Measurements from ENCODE around the gene ZDHHC19. TPM values are rescaled to one million over a fixed set of nuclear protein-coding genes. Genes with fewer than 3 reads are reported as not detected.

The ZDHHC19 gene
- total and polyA plus RNA-seq, 3 experiments from 2014 or later, result not detected

GRCh38 chr3:196220587-196220986 is 9.4 kb upstream of the ZDHHC19 start:
- Mint-ChIP-seq H3K9me3 (no peaks in the 10 kb centered on the region), H3K36me3 (no peaks in the 10 kb centered on the region), H3K4me1 (peaks cover 9 to 13% (median 12%) of the 10 kb centered on the region in 3 donors), H3K27me3 (peaks cover 5 to 11% of the 10 kb centered on the region in 2 donors), H3K27ac (peak overlapping the region in 1 of 8 donors; percentile 22), H3K4me3 (peak overlapping the region in 1 of 7 donors; percentile 32)
- H3K27me3 ChIP-seq (ENCODE audit: insufficient read depth, low read length, poor library complexity, severe bottlenecking), result no peaks in the 10 kb centered on the region
- CTCF ChIA-PET, result no interaction called here
- no peak overlapping the region for H3K4me3 ChIP-seq (ENCODE audit: low read length)
- H3K27ac ChIP-seq (ENCODE audit: low read depth, low read length), result no peak overlapping the region
- POLR2A ChIA-PET, result no interaction called here
- H3K9me3 ChIP-seq (ENCODE audit: low read length), result no peaks in the 10 kb centered on the region
- no peaks in the 10 kb centered on the region for H3K36me3 ChIP-seq (ENCODE audit: insufficient read depth, low read length)
- H3K4me1 ChIP-seq (ENCODE audit: insufficient read depth, low read length), result peaks cover 16% of the 10 kb centered on the region
- no peak for DNase-seq

DNA sequence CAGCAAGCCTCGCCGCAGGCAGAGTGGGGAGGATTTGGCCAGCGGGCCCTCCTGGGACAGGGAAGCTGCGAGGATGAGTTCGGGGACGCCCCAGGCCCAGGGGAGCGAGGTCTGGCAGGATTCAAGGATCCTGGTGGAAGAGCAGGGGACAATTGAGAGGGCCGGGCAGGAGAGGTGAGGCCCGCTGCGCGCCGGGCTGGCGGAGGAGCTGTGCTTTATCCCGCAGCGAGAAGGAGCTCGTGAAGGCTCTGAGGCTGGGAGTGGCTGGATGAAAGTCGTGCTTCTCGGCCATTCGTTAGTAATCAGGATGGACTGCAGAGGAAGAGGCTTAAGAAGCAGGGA is 8.7 kb upstream of the ZDHHC19 start:
- no peaks in the 10 kb centered on the region for H3K36me3 Mint-ChIP-seq
- peak overlapping the region in 5 of 8 donors; percentile 5 to 87 (median 79) for H3K27ac Mint-ChIP-seq
- no peaks in the 10 kb centered on the region for H3K36me3 ChIP-seq (ENCODE audit: insufficient read depth, low read length)
- H3K4me3 ChIP-seq (ENCODE audit: low read length), result no peak overlapping the region
- no peaks in the 10 kb centered on the region for H3K27me3 ChIP-seq (ENCODE audit: insufficient read depth, low read length, poor library complexity, severe bottlenecking)
- POLR2A ChIA-PET, result no interaction called here
- CTCF ChIA-PET, result no interaction called here
- H3K4me1 ChIP-seq (ENCODE audit: insufficient read depth, low read length), result peaks cover 16% of the 10 kb centered on the region
- no peaks in the 10 kb centered on the region for H3K9me3 Mint-ChIP-seq
- H3K9me3 ChIP-seq (ENCODE audit: low read length), result no peaks in the 10 kb centered on the region
- no peak overlapping the region for H3K27ac ChIP-seq (ENCODE audit: low read depth, low read length)
- peak overlapping the region in 3 of 7 donors; percentile 81 to 90 (median 84) for H3K4me3 Mint-ChIP-seq
- H3K27me3 Mint-ChIP-seq, result peaks cover 5 to 6% of the 10 kb centered on the region in 2 donors
- H3K4me1 Mint-ChIP-seq, result peaks cover 9 to 13% (median 12%) of the 10 kb centered on the region in 3 donors
- no peak for DNase-seq

- H3K27ac ChIP-seq (ENCODE audit: low read depth, low read length), result no peak overlapping the region
- H3K4me3 Mint-ChIP-seq, result peak overlapping the region; percentile 51 to 91 (median 84)
Observed at GRCh38 chr3:196219194-196219969, 8.2 kb upstream of the ZDHHC19 start.

GRCh38 chr3:196218155-196218712 is 7.0 kb upstream of the ZDHHC19 start:
- POLR2A ChIA-PET, result no interaction called here
- peak overlapping the region in 1 of 7 donors; percentile 24 for H3K4me3 Mint-ChIP-seq
- Histone ChIP-seq H3K36me3 (ENCODE audit: insufficient read depth, low read length) (no peaks in the 10 kb centered on the region), H3K27me3 (ENCODE audit: insufficient read depth, low read length, poor library complexity, severe bottlenecking) (no peaks in the 10 kb centered on the region), H3K9me3 (ENCODE audit: low read length) (no peaks in the 10 kb centered on the region), H3K4me3 (ENCODE audit: low read length) (no peak overlapping the region), H3K27ac (ENCODE audit: low read depth, low read length) (no peak overlapping the region), H3K4me1 (ENCODE audit: insufficient read depth, low read length) (peaks cover 16% of the 10 kb centered on the region)
- peaks cover 5% of the 10 kb centered on the region in 2 donors for H3K27me3 Mint-ChIP-seq
- H3K9me3 Mint-ChIP-seq, result no peaks in the 10 kb centered on the region
- DNase-seq, result peak in 1 of 5 donors; percentile 29
- no peak overlapping the region for H3K27ac Mint-ChIP-seq
- H3K36me3 Mint-ChIP-seq, result no peaks in the 10 kb centered on the region
- CTCF ChIA-PET, result no interaction called here
- peaks cover 9 to 13% (median 12%) of the 10 kb centered on the region in 3 donors for H3K4me1 Mint-ChIP-seq

More at GRCh38 chr3:196219194-196219969, 8.2 kb upstream of the ZDHHC19 start:
- Mint-ChIP-seq H3K27me3 (peaks cover 5 to 6% of the 10 kb centered on the region in 2 donors), H3K9me3 (no peaks in the 10 kb centered on the region), H3K4me1 (peaks cover 9 to 13% (median 12%) of the 10 kb centered on the region in 3 donors), H3K36me3 (no peaks in the 10 kb centered on the region), H3K27ac (peak overlapping the region; percentile 5 to 87 (median 81))
- Histone ChIP-seq H3K4me3 (ENCODE audit: low read length) (peak overlapping the region; percentile 58), H3K4me1 (ENCODE audit: insufficient read depth, low read length) (peaks cover 16% of the 10 kb centered on the region), H3K36me3 (ENCODE audit: insufficient read depth, low read length) (no peaks in the 10 kb centered on the region), H3K27me3 (ENCODE audit: insufficient read depth, low read length, poor library complexity, severe bottlenecking) (no peaks in the 10 kb centered on the region), H3K9me3 (ENCODE audit: low read length) (no peaks in the 10 kb centered on the region)
- ChIA-PET CTCF (no interaction called here), POLR2A (interaction anchor here (0.6 kb wide), 1 partner anchor 98 kb away, joined by 5 read pairs; no protein-coding TSS in a partner anchor)
- DNase-seq, result peak; percentile 18 to 83 (median 51)

GRCh38 chr3:196217307-196218154 is 6.3 kb upstream of the ZDHHC19 start:
- no peak overlapping the region for H3K4me3 ChIP-seq (ENCODE audit: low read length)
- POLR2A ChIA-PET, result no interaction called here
- CTCF ChIA-PET, result no interaction called here
- Mint-ChIP-seq H3K27ac (peak overlapping the region in 1 of 8 donors; percentile 19), H3K27me3 (no peaks in the 10 kb centered on the region), H3K4me3 (peak overlapping the region in 5 of 7 donors; percentile 19 to 39 (median 28)), H3K36me3 (no peaks in the 10 kb centered on the region), H3K9me3 (no peaks in the 10 kb centered on the region), H3K4me1 (peaks cover 9 to 13% (median 12%) of the 10 kb centered on the region in 3 donors)
- no peaks in the 10 kb centered on the region for H3K27me3 ChIP-seq (ENCODE audit: insufficient read depth, low read length, poor library complexity, severe bottlenecking)
- peaks cover 16% of the 10 kb centered on the region for H3K4me1 ChIP-seq (ENCODE audit: insufficient read depth, low read length)
- no peaks in the 10 kb centered on the region for H3K36me3 ChIP-seq (ENCODE audit: insufficient read depth, low read length)
- no peak overlapping the region for H3K27ac ChIP-seq (ENCODE audit: low read depth, low read length)
- H3K9me3 ChIP-seq (ENCODE audit: low read length), result no peaks in the 10 kb centered on the region
- peak in 1 of 5 donors; percentile 37 for DNase-seq

DNA sequence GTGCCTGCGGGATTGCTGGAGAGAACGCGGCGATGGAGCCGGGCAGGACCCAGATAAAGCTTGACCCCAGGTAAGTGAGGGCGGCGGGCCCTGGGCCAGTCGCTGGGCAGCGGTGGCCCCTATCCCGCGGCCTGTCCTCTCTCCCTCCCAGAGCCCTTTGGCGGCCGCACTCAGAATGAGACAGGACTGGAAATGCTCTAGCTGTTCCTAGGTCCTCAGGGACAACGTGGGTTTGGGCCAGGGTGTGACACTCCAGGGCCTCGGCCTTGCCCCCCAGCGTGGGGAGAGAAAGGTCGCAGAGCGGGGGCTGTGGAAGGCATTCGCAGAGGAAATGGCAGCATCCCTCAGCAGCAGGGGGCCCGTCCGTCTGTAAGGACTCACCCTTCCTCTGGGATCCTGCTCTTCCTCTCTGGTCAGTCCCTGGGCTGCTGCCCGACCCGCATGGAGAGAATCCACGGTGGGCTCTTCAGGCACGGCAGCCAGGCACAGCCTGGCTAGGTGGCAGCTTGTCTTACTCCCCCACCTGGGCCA is 5.5 kb upstream of the ZDHHC19 start:
- Mint-ChIP-seq H3K4me1 (peaks cover 9 to 13% (median 12%) of the 10 kb centered on the region in 3 donors), H3K9me3 (no peaks in the 10 kb centered on the region), H3K36me3 (no peaks in the 10 kb centered on the region), H3K4me3 (no peak overlapping the region), H3K27me3 (no peaks in the 10 kb centered on the region), H3K27ac (no peak overlapping the region)
- DNase-seq, result peak in 1 of 5 donors; percentile 46
- H3K4me1 ChIP-seq (ENCODE audit: insufficient read depth, low read length), result peaks cover 16% of the 10 kb centered on the region
- ChIA-PET POLR2A (no interaction called here), CTCF (no interaction called here)
- H3K27ac ChIP-seq (ENCODE audit: low read depth, low read length), result no peak overlapping the region
- no peak overlapping the region for H3K4me3 ChIP-seq (ENCODE audit: low read length)
- H3K36me3 ChIP-seq (ENCODE audit: insufficient read depth, low read length), result no peaks in the 10 kb centered on the region
- H3K27me3 ChIP-seq (ENCODE audit: insufficient read depth, low read length, poor library complexity, severe bottlenecking), result no peaks in the 10 kb centered on the region
- H3K9me3 ChIP-seq (ENCODE audit: low read length), result no peaks in the 10 kb centered on the region

DNA sequence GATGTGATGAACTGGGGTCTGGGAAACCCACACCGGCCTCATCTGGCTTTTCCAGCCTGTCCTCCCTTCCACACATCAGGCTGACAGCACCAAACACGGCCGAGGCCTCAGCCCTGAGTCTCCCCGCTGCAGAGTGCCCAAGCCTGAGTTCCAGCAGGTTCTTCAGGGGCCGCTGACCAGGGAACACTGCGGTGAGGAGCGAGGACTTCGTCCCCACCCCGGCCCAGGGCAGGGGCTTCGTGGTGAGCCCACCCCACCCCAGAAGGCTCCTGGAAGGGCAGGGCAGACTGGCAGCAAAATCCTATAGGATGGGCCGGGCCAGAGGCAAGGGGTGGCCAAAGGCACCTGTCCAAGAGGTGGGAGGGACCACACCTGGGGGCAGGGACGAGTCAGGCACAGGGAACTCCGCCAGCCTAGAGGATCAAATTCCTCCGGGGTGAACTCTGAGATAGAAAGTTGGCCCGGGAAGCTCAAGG is 4.9 kb upstream of the ZDHHC19 start, which contains the start of gene SLC51A:
Gene SLC51A, plus strand, starts transcription at position 446 of the 476 bp plus-strand sequence. CDS start 179 bp downstream, outside the sequence.
- Mint-ChIP-seq H3K9me3 (no peaks in the 10 kb centered on the region), H3K4me3 (peak within 1 kb of the TSS in 4 of 7 donors; percentile 28 to 48 (median 32)), H3K36me3 (no peaks in the 10 kb centered on the region), H3K27ac (peak within 1 kb of the TSS in 2 of 8 donors; percentile 38 to 63), H3K4me1 (peaks cover 9 to 13% (median 12%) of the 10 kb centered on the region in 3 donors), H3K27me3 (no peaks in the 10 kb centered on the region)
- ChIA-PET POLR2A (no interaction called here), CTCF (no interaction called here)
- Histone ChIP-seq H3K4me3 (ENCODE audit: low read length) (no peak within 1 kb of the TSS), H3K4me1 (ENCODE audit: insufficient read depth, low read length) (peaks cover 16% of the 10 kb centered on the region), H3K9me3 (ENCODE audit: low read length) (no peaks in the 10 kb centered on the region), H3K27ac (ENCODE audit: low read depth, low read length) (no peak within 1 kb of the TSS), H3K27me3 (ENCODE audit: insufficient read depth, low read length, poor library complexity, severe bottlenecking) (no peaks in the 10 kb centered on the region), H3K36me3 (ENCODE audit: insufficient read depth, low read length) (no peaks in the 10 kb centered on the region)
- DNase-seq, result peak in 1 of 5 donors; percentile 44

Measured in CD8-positive, alpha-beta memory T cell (primary cell).